ENCODE measurements around the gene SUSD6.

Gene SUSD6

DNA sequence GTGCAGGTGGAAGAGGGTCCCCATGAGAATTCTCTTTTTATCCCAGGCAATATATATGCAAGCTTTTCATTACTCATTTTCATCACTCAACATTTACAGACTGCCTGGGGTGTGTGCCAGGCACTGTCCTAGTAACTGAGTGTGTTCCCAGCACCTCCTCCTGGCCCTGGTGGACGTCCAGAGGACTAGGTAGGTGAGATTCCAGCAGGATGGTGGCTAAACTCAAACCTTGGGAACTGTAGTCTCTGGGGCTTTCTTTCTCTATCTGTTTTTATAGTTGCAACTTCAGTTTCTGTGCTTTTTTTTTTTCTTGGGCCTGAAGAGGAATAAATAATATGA, 63.8 kb downstream of the SUSD6 start:
- DNase-seq, result no peak

DNA sequence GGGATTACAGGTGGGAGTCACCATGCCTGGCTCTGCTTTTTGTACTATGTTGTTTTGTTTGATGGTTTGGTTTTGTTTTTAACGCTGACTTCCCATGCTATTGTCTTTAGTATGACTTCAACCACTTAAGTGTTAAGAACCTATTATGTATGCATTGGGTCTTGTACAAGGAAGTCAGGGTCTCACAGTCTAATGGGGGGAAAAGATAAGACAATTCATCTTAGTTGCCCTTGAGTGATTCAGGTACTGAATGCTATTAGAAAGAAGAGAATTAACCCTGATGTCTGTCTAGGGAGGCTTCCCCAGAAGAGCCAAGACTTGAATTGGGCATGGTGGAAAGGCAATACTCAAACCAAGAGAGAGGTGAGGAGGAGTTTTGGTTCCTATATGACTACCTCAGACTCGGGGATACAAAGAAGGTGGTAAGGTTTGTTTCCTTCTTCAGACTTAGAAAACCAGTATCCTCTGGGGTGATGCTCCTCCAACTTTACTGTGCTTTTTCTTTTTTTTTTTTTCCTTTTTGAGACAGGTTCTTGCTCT, 64.6 kb downstream of the SUSD6 start:
- DNase-seq, result no peak

DNA sequence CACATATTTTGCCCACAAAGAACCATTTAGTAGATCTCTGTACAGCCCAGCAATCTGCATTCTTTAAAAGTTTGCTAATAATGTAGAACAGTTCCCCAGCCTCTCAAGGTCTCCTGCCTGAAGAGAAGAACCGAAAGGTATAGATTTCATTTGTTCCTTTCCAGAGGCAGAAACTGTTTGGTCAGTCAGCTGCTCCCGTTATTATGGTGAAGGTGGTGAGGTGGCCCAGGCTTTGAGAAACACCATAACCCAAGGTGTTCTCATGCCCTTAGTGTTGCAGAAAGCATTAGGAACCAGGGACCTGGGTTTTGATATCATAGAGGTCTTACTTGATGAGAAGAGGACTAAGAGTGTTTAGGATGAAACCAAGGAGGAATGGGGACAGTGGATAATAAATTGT, 65.3 kb downstream of the SUSD6 start:
- no peak for DNase-seq

DNA sequence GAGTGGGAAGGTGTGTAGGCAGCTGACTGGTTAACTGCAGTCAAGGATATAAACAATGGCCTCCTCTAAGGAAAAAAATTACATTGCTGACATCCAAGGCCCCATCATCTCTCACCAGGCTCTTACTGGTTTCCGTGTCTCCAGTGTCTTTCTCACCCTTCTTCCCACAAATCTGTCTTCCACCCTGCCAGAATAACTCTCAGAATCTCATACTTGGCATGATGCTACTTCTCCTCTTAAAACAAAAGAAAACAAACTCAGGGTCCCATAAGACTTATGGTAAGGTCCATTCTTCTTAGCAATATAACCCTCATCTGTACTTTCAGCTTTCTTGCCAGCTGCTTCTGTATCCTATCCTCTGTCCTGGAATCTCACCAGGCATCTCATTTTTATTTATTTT, 68.9 kb downstream of the SUSD6 start:
- DNase-seq, result no peak

DNA sequence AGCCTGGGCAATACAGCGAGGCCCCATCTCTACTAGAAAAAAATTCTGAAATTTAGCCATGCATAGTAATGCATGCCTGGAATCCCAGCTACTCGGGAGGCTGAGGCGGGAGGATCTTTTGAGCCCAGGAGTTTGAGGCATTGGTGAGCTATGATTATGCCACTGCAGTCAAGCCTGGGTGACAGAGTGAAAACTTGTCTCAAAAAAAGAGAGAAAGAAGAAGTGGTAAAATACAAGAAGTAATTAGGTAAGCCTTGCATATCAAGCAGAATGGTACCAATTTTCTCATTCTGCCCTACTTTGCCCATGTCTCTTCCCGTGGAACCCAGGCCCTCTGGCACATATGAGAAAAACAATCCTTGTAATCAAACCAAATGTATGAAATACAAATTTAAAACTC, 70.7 kb downstream of the SUSD6 start:
- no peak for DNase-seq

GRCh38 chr14:69682621-69683263, 71.3 kb downstream of the SUSD6 start:
- no peak for DNase-seq

- no peak for DNase-seq
These were observed 72.6 kb downstream of the SUSD6 start for GRCh38 chr14:69683971-69684370.

- no peak for DNase-seq
These were observed 73.2 kb downstream of the SUSD6 start for GRCh38 chr14:69684461-69685217.

DNA sequence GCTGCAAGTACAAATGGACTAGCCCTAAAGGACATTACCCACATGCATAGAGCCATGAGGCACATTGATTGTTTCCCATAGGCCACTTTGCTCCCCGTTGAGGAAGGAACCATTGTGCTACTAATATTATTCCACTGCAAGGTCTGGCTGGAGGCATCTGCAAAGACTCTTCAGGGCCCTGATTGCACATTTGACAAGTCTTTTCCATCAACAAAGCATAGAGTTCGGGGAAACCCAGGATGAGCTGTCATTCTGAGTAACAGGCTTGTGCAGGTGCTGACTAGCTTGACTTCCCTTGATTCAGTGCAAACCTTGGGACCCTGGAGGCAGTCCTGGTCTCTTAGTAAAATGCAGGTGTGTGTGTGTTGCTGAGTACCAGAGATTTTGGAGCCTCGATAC, 73.8 kb downstream of the SUSD6 start:
- no peak for DNase-seq

DNA sequence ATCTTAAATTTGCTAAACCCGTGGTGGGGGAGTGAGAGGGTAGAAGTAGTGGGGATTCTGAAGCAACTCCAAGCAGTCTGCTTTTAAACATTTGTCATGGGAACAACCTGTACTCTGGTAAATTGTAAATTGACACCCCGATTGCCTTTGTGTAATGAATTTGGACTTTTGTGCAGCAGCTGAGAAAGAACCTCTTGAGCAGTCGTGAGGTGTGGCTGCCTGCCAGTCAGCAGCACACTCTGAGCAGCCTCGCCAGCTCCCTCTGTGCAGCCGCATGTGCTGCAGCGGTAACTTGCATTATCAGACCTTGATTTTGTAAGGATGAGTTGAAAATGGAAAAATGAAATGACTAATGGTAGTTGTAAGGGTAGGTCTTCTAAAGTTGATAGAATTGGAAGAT, 74.3 kb downstream of the SUSD6 start:
- no peak for DNase-seq

- no peak for DNase-seq
These were observed 76.4 kb downstream of the SUSD6 start for GRCh38 chr14:69687606-69688298.

DNA sequence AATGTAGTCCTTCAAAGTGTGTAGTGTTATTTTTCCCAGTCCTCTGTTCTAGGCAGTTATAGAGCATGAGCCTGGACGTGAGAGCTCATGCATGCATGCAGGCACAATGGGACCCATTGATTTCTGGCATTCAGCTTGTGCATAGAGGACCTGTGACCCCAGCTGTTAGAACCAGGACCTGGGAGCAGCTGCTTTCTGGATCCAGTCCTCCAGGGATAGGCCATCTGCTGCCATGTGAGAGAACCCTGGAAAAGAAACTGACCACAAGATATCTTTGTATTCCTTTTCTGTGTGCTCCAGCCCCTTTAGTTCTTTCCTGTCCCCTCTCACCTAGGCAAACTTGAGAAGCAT, 76.9 kb downstream of the SUSD6 start:
- DNase-seq, result no peak

GRCh38 chr14:69690042-69690441, 78.6 kb downstream of the SUSD6 start:
- DNase-seq, result no peak

DNA sequence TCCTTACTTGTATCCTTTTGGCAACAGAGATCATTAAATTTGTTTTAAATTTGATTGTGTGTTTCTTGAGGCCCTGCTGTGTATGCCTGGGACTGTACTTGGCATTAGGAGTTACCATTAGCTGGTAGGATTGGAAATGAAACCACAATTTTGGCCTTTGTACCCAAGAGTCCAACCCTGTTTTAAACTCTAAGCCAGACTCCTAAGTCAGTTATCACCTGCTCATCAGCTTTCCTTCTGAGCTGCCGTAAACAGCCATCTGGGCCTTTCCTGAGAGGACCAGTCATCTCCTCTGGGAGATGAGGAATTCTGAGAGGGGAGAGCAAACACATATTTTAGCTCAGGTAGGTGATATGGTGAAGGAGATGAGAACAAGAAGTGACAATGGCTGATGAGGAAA, 81.2 kb downstream of the SUSD6 start:
- DNase-seq, result no peak

GRCh38 chr14:69693145-69693544, 81.7 kb downstream of the SUSD6 start:
- DNase-seq, result peak; percentile 19

DNA sequence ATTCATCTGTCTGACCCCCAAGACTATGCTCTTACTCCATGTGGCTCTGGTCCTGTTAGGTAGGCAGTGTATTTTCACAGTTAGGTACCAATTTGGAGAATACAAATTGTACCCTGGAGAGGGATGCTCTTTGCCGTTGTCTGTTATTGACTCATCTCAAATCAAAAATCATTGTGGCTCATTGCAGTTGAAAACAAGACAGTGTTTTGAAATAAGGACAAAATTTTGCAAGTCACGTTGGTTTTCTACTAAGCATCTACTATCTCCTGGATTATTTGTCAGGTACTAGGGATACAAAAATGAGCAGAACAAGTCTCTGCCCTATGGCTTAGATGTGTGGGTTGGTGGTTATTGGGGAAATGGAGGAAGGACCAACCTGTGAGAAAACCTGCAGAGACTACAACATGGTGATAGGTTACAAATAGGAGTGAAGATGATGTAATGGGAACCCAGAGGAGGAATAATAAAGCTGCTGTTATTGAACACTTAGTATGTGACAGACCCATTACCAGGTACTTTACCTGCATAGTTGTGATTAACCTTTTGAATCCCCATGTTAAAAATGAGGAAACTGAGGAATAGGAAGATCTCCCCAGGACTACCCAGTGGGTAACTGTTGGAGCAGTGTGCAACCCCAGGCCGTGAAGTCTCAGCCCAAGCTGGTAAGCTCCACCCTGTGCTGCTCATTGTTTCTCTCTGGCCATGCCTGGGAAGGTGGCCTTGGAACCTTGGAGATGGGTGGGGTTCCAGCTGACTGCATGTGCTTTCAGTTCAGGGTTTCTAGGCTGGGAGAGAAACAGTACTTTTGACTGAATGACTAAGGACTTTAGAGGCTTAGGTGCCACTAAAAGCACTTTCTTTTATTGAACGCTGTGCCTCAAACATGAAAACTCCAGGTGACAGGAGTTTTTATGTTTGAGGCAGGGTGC, 82.7 kb downstream of the SUSD6 start:
- no peak for DNase-seq

DNA sequence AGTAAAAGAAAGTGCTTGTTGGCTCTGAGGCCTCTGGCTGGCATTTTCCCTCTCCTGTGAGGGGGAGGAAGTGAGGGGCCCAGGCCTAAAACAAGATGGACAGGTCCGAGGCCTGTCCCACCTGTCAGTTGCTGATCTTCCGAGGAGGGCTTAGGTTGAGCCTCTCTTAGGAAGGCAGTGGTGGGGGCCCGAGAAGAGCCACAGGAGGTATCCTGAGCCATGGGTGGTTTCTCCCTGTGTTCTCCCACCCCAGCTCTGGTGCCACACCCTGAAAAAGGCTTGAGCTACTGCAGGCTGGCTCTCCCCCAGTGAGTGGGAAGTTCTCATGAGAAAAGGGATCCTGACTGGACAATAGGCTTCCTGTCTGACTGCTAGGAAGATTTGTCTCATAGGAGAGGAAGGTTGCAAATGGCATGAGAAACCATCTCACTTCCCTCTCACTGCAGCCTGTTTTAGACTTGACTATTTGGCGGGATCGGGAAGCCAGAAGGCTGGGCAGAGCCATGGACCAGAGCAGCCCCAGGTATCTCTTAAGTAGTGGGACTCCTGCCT, 83.4 kb downstream of the SUSD6 start:
- no peak for DNase-seq

- no peak for DNase-seq
These were observed 84.2 kb downstream of the SUSD6 start for GRCh38 chr14:69695322-69696203.

GRCh38 chr14:69696204-69696527, 84.8 kb downstream of the SUSD6 start:
- no peak for DNase-seq

DNA sequence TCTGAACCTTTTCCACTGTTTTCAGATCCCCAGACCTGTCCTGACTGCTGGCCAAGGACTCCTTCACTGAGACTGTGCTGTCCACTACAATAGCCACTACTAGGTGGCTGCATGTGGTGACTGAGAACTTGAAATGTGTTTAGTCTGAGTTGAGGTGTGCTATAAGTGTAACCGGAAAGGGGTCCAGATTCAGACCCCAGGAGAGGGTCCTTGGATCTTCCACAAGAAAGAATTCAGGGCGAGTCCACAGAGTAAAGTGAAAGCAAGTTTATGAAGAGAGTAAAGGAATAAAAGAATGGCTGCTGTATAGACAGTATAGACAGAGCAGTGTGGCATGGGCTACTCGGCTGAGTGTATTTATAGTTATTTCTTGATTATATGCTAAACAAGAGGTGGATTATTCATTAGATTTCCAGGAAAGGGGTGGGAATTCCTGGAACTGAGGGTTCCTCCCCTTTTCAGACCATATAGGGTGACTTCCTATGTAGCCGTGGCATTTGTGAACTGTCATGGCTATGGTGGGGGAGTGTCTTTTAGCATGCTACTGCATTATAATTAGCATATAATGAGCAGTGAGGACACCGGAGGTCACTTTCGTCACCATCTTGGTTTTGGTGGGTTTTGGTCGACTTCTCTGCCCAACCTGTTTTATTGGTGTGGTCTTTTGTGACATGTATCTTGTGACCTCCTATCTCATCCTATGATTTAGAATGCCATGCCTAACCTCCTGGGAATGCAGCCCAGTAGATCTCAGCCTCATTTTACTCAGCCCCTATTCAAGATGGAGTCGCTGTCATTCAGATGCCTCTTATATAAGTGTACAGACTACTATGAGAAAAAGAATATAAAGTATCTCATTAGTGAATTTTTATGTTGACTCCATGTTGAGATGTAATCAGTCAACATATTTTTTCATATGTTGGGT, 85.5 kb downstream of the SUSD6 start:
- DNase-seq, result no peak

DNA sequence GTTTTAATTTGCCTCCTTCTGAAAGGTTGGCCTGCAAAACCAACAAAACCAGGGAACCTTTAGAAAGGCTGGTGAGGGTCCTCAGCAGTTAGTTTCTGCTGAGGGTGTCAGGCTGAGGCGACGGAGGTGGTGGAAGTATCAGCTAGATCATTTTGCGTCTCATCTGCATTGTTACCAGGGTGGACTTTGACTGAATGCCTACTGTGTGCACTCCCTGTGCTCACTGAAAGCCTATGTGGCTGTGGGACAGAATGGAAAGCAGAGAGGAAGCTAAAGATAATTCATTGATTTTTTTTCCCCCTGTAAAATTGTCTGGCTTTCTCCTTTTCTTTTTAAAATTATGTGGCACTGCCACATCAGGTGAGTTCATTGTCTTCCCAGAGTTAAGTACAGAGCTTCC, 87.2 kb downstream of the SUSD6 start:
- no peak for DNase-seq

All from SIG-M5 (cell line).